MM.1S (cell line): Measurements from ENCODE around the gene REN.

Experiments
- DNase-seq: peaks from one replicate; pipeline ENCODE4 v3.0.0-alpha.2; 2015
- H2AFZ ChIP-seq: fragments of 300-600 bp; sonication (generic); 2 replicates; pipeline ENCODE4 v1.6.0; 2016; ENCODE audit warnings: antibody characterized with exemption, low read length
- H3F3A ChIP-seq: fragments of 300-600 bp; sonication (generic); 2 replicates; pipeline ENCODE4 v1.6.1; 2016; ENCODE audit warnings: mild to moderate bottlenecking, antibody characterized with exemption, low read length, moderate library complexity, mixed read lengths; ENCODE audit not compliant: insufficient read depth
- H3K27ac ChIP-seq: fragments of 300-600 bp; sonication (generic); 2 replicates; pipeline ENCODE4 v1.5.1; 2016; ENCODE audit warnings: mild to moderate bottlenecking, low read length
- H3K27me3 ChIP-seq: fragments of 300-600 bp; sonication (generic); replicated peaks from 2 replicates; pipeline ENCODE4 v1.6.0; 2016; ENCODE audit warnings: low read length; ENCODE audit not compliant: insufficient read depth
- H3K36me3 ChIP-seq: fragments of 300-600 bp; sonication (generic); replicated peaks from 2 replicates; pipeline ENCODE4 v1.6.1; 2016; ENCODE audit warnings: mild to moderate bottlenecking, low read length, mixed read lengths; ENCODE audit not compliant: insufficient read depth
- H3K4me1 ChIP-seq: fragments of 300-600 bp; sonication (generic); 2 replicates; pipeline ENCODE4 v1.6.1; 2016; ENCODE audit warnings: low read length, mixed read lengths
- H3K4me2 ChIP-seq: fragments of 300-600 bp; sonication (generic); 2 replicates; pipeline ENCODE4 v1.6.0; 2016; ENCODE audit warnings: low read depth, low read length
- H3K4me3 ChIP-seq: fragments of 300-600 bp; sonication (generic); 2 replicates; pipeline ENCODE4 v1.5.1; 2016; ENCODE audit warnings: low read length, mixed read lengths
- H3K79me2 ChIP-seq: fragments of 300-600 bp; sonication (generic); 2 replicates; pipeline ENCODE4 v1.6.1; 2016; ENCODE audit warnings: mixed run types, low read length, mixed read lengths
- H3K9ac ChIP-seq: fragments of 300-600 bp; sonication (generic); 2 replicates; pipeline ENCODE4 v1.6.1; 2016; ENCODE audit warnings: low read length, mixed read lengths
- H3K9me2 ChIP-seq: fragments of 300-600 bp; sonication (generic); replicated peaks from 2 replicates; pipeline ENCODE4 v1.6.1; 2016; ENCODE audit warnings: mild to moderate bottlenecking, low read length, mixed read lengths; ENCODE audit not compliant: insufficient read depth
- H3K9me3 ChIP-seq: fragments of 300-600 bp; sonication (generic); replicated peaks from 2 replicates; pipeline ENCODE4 v1.6.1; 2016; ENCODE audit warnings: mild to moderate bottlenecking, low read length, mixed read lengths; ENCODE audit not compliant: insufficient read depth
- H4K20me1 ChIP-seq: fragments of 300-600 bp; sonication (generic); 2 replicates; pipeline ENCODE4 v1.6.1; 2016; ENCODE audit warnings: mild to moderate bottlenecking, low read length, moderate library complexity, mixed read lengths; ENCODE audit not compliant: insufficient read depth
- EZH2 ChIP-seq: fragments of 300-600 bp; sonication (generic); optimal IDR thresholded peaks from 2 replicates; pipeline ENCODE3; 2017; ENCODE audit warnings: low read depth, mild to moderate bottlenecking, antibody characterized with exemption, low read length, mixed read lengths
- EZH2phosphoT487 ChIP-seq: fragments of 300-600 bp; sonication (generic); IDR thresholded peaks from 2 replicates; pipeline ENCODE4 v1.6.1; 2018; ENCODE audit warnings: antibody characterized with exemption, low read length
- TF ChIP-seq, protein P1 (sequence below): fragments of 300-600 bp; sonication (generic); IDR thresholded peaks from 2 replicates; pipeline ENCODE4 v1.5.1; 2016; ENCODE audit warnings: antibody characterized with exemption, low read length, mixed read lengths

REN gene

DNA sequence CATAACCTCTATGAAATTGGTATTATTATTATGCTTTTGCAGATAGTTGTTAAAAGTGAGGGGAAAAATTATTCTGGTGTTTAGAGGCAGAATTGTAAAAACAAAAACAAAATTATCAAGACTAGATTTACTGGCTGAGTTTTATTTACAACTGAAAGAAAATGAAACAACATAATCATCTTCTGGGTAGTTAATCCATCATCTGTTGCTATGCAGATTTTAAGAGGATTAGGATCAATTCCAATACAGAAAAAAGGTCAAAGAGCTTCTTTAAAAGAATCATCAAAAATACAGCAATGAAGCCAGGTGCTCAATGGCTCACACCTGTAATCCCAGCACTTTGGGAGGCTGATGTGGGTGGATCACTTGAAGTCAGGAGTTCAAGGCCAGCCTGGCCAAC is 39.3 kb upstream of the REN start:
- Histone ChIP-seq H3K79me2 (no peaks in the 10 kb centered on the region), H3K36me3 (no peaks in the 10 kb centered on the region), H3K4me1 (no peaks in the 10 kb centered on the region), H3K4me3 (no peak overlapping the region), H2AFZ (no peak overlapping the region), H3K27me3 (peaks cover 6% of the 10 kb centered on the region; the same call in 1 of the 2 replicates), H3F3A (no peaks in the 10 kb centered on the region), H3K9me3 (no peaks in the 10 kb centered on the region), H3K4me2 (no peak overlapping the region), H3K27ac (no peak overlapping the region), H3K9me2 (no peaks in the 10 kb centered on the region), H4K20me1 (no peaks in the 10 kb centered on the region), H3K9ac (no peak overlapping the region)
- no peak for DNase-seq
- TF ChIP-seq EZH2 (no peak), EZH2phosphoT487 (no peak)
- TF ChIP-seq, protein P1, sequence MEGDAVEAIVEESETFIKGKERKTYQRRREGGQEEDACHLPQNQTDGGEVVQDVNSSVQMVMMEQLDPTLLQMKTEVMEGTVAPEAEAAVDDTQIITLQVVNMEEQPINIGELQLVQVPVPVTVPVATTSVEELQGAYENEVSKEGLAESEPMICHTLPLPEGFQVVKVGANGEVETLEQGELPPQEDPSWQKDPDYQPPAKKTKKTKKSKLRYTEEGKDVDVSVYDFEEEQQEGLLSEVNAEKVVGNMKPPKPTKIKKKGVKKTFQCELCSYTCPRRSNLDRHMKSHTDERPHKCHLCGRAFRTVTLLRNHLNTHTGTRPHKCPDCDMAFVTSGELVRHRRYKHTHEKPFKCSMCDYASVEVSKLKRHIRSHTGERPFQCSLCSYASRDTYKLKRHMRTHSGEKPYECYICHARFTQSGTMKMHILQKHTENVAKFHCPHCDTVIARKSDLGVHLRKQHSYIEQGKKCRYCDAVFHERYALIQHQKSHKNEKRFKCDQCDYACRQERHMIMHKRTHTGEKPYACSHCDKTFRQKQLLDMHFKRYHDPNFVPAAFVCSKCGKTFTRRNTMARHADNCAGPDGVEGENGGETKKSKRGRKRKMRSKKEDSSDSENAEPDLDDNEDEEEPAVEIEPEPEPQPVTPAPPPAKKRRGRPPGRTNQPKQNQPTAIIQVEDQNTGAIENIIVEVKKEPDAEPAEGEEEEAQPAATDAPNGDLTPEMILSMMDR = no peak

DNA sequence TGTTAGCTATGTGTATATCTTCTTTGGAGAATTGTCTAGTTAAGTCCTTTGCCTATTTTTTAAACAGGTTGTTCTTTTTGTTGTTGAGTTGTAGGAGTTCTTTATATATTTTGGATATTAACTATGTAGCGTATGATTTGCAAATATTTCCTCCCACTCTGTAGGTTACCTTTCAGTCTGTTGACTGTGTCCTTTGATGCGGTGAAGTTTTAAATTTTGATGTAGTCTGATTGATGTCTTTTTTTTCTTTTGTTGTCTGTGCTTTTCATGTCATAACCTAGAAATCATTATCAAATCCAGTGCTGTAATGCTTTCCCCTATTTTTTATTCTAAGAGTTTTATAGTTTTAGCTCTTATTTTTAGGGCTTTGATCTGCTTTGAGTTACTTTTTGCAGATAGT is 38.8 kb upstream of the REN start:
- Histone ChIP-seq H4K20me1 (no peaks in the 10 kb centered on the region), H3K4me2 (no peak overlapping the region), H3K79me2 (no peaks in the 10 kb centered on the region), H3K9me2 (no peaks in the 10 kb centered on the region), H3F3A (no peaks in the 10 kb centered on the region), H3K27me3 (peaks cover 6% of the 10 kb centered on the region; the same call in 1 of the 2 replicates), H3K36me3 (no peaks in the 10 kb centered on the region), H3K4me3 (no peak overlapping the region), H3K4me1 (no peaks in the 10 kb centered on the region), H2AFZ (no peak overlapping the region), H3K27ac (no peak overlapping the region), H3K9ac (no peak overlapping the region), H3K9me3 (no peaks in the 10 kb centered on the region)
- no peak for TF ChIP-seq EZH2phosphoT487
- DNase-seq = no peak

DNA sequence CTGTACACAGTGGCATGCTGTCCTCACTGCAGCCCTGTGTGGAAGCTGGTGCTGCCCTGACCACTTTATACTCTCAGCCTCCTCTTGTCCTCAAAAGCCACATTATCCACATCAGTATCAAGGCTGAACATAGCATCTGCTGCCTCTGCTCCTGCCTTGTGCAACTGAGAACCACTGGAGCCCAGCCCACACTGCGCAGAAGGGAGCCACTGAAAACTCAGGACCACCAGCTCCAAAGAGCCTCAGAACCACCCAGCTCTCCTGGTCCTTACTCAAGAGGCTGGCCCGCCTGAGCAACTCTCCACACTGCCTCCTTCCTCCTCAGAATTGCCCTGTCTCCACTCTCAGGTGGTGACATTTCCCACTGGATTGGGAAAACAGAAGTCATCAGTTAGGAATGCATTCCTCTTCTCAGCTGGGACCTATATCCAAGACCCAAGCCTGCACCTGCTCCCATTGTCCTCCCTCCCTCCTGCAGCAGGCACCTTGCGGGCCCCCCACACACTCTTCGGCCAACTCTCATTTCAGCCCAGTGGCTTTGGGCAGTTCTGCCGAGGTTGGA is 37.1 kb upstream of the REN start:
- H3K27me3 ChIP-seq = peaks cover 18% of the 10 kb centered on the region; the same call in 1 of the 2 replicates
- H2AFZ ChIP-seq = no peak overlapping the region
- no peak for TF ChIP-seq EZH2
- TF ChIP-seq, protein P1 = no peak
- TF ChIP-seq EZH2phosphoT487 = no peak
- H3K9ac ChIP-seq = no peak overlapping the region
- no peaks in the 10 kb centered on the region for H3K79me2 ChIP-seq
- no peaks in the 10 kb centered on the region for H3K36me3 ChIP-seq
- DNase-seq = no peak
- H3K4me1 ChIP-seq = no peaks in the 10 kb centered on the region
- no peaks in the 10 kb centered on the region for H4K20me1 ChIP-seq
- H3F3A ChIP-seq = no peaks in the 10 kb centered on the region
- H3K27ac ChIP-seq = no peak overlapping the region
- H3K9me2 ChIP-seq = no peaks in the 10 kb centered on the region
- H3K4me2 ChIP-seq = no peak overlapping the region
- H3K4me3 ChIP-seq = no peak overlapping the region
- no peaks in the 10 kb centered on the region for H3K9me3 ChIP-seq

DNA sequence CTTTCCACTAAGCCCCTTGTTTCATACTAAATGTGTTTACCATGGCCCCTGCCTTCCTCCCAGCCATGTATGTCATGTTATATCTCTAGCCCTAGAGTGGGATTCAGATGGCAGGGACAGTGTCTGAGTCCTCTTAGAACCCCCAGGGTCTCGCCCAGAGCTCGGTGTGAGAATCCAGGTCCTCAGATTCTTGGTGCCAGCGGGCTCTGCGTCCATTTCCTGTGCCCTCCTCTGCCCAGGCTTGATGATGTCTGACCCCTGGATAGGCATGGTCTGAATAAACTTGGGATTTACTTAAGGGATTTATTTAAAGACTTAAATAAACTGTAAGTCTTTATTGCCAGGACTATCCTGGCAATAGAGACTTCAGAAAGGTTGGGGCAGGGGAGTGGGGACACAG is 36.3 kb upstream of the REN start:
- TF ChIP-seq EZH2 = no peak
- TF ChIP-seq, protein P1 = no peak
- no peak for TF ChIP-seq EZH2phosphoT487
- Histone ChIP-seq H3F3A (no peaks in the 10 kb centered on the region), H4K20me1 (no peaks in the 10 kb centered on the region), H3K4me3 (no peak overlapping the region), H3K9ac (no peak overlapping the region), H3K27ac (no peak overlapping the region), H3K4me1 (no peaks in the 10 kb centered on the region), H3K4me2 (no peak overlapping the region), H3K27me3 (peaks cover 25% of the 10 kb centered on the region; the same call in 1 of the 2 replicates), H2AFZ (no peak overlapping the region), H3K79me2 (no peaks in the 10 kb centered on the region), H3K9me3 (no peaks in the 10 kb centered on the region), H3K9me2 (no peaks in the 10 kb centered on the region), H3K36me3 (no peaks in the 10 kb centered on the region)
- no peak for DNase-seq
